OCI-LY1 (cell line): Measurements from ENCODE around the gene ZNF624.
"Not testable (repeated sequence)": the region's sequence is repeated elsewhere in the genome, so short reads cannot be mapped to it uniquely, and the experiment has no call there.

Experiments used
- H2AFZ ChIP-seq: fragments of 200-600 bp; sonication (generic), shearing (Covaris generic); 2 replicates; pipeline ENCODE4 v1.6.0; 2014; ENCODE audit warnings: antibody characterized with exemption, mild to moderate bottlenecking, low read length
- H3F3A ChIP-seq: fragments of 200-600 bp; sonication (generic), shearing (Covaris generic); 2 replicates; pipeline ENCODE4 v1.6.0; 2014; ENCODE audit warnings: mild to moderate bottlenecking, antibody characterized with exemption, low read length, moderate library complexity; ENCODE audit not compliant: insufficient read depth
- H3K27ac ChIP-seq: fragments of 200-600 bp; sonication (generic); 2 replicates; pipeline ENCODE4 v1.5.1; 2014; ENCODE audit warnings: low read length, mixed run types, mild to moderate bottlenecking, low read depth; ENCODE audit not compliant: poor library complexity, severe bottlenecking
- H3K27me3 ChIP-seq: fragments of 200-600 bp; sonication (generic); 2 replicates; pipeline ENCODE4 v1.6.0; 2014; ENCODE audit warnings: antibody characterized with exemption, mild to moderate bottlenecking, low read length, moderate library complexity; ENCODE audit not compliant: insufficient read depth
- H3K36me3 ChIP-seq: fragments of 200-600 bp; sonication (generic); 2 replicates; pipeline ENCODE4 v1.6.1; 2014; ENCODE audit warnings: mild to moderate bottlenecking, antibody characterized with exemption, low read length, moderate library complexity, mixed read lengths; ENCODE audit not compliant: insufficient read depth
- H3K4me1 ChIP-seq: fragments of 200-600 bp; sonication (generic); 2 replicates; pipeline ENCODE4 v1.5.1; 2014; ENCODE audit warnings: mild to moderate bottlenecking, low read length, moderate library complexity; ENCODE audit not compliant: insufficient read depth, severe bottlenecking
- H3K4me2 ChIP-seq: fragments of 200-600 bp; sonication (generic), shearing (Covaris generic); 2 replicates; pipeline ENCODE4 v1.6.1; 2014; ENCODE audit warnings: low read length
- H3K4me3 ChIP-seq: fragments of 200-600 bp; sonication (generic); 2 replicates; pipeline ENCODE4 v1.5.1; 2014; ENCODE audit warnings: low read length, low read depth, mild to moderate bottlenecking, mixed read lengths; ENCODE audit not compliant: poor library complexity, severe bottlenecking
- H3K79me2 ChIP-seq: fragments of 200-600 bp; shearing (Covaris generic); 2 replicates; pipeline ENCODE4 v1.6.1; 2016; ENCODE audit warnings: mixed run types, low read length, mixed read lengths; ENCODE audit not compliant: insufficient read depth
- H3K9ac ChIP-seq: fragments of 200-600 bp; sonication (generic), shearing (Covaris generic); 2 replicates; pipeline ENCODE4 v1.6.1; 2014; ENCODE audit warnings: mild to moderate bottlenecking, low read length, mixed read lengths
- H3K9me2 ChIP-seq: fragments of 200-600 bp; sonication (generic), shearing (Covaris generic); 2 replicates; pipeline ENCODE4 v1.6.1; 2014; ENCODE audit warnings: low read depth, mild to moderate bottlenecking, low read length, mixed read lengths
- H3K9me3 ChIP-seq: fragments of 200-600 bp; shearing (Covaris generic); 2 replicates; pipeline ENCODE4 v1.6.1; 2014; ENCODE audit warnings: low read length, mixed read lengths
- H4K20me1 ChIP-seq: fragments of 200-600 bp; sonication (generic), shearing (Covaris generic); 2 replicates; pipeline ENCODE4 v1.6.0; 2016; ENCODE audit warnings: mild to moderate bottlenecking, low read length; ENCODE audit not compliant: insufficient read depth
- EZH2 ChIP-seq: fragments of 200-600 bp; sonication (generic), shearing (Covaris generic); IDR thresholded peaks from 2 replicates; pipeline ENCODE4 v1.8.0; 2017; ENCODE audit warnings: borderline replicate concordance, mixed run types, mild to moderate bottlenecking, antibody characterized with exemption, low read length, moderate library complexity, mixed read lengths
- TF ChIP-seq, protein P1 (sequence below): fragments of 200-600 bp; sonication (generic), shearing (Covaris generic); IDR thresholded peaks from 2 replicates; pipeline ENCODE4 v1.5.1; 2017; ENCODE audit warnings: mild to moderate bottlenecking, antibody characterized with exemption, low read length, moderate library complexity, mixed read lengths

Gene ZNF624

DNA sequence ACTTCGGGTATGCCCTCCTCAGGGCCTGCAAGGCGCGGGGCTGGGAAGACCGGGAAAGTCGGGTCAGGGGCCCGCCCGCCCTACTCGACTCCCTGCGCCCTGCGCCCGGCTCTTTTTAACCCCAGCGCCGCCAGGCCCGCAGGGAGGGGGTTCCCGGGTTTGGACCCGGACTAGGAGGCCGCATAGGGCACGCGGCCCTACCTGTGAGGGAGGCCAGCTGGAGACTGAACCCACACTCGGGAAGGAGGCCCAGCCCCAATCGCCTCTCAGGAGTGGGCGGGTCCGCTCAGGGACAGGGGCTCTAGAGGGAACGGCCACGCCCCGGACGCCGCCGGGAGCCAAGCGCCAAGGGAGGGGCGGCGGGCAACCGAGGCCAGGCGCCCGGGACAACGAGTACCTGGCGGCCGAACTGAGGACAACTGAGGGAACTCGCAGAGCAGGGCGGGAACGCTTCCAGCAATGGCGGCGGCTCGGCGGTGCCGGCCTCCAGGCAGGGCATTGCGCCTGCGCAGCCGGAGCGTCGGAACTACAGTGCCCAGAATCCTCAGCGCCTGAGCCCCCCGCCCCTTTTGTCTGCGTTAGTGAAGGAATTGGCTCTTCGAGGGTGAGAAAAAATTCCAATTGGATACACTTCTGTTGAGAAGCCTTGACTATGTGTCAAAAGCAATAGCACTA lies at the start of gene ZNF624:
TSS of gene ZNF624 (minus strand) at position 484 of the 675 bp plus-strand sequence.
- TF ChIP-seq EZH2: no peak
- TF ChIP-seq, protein P1, sequence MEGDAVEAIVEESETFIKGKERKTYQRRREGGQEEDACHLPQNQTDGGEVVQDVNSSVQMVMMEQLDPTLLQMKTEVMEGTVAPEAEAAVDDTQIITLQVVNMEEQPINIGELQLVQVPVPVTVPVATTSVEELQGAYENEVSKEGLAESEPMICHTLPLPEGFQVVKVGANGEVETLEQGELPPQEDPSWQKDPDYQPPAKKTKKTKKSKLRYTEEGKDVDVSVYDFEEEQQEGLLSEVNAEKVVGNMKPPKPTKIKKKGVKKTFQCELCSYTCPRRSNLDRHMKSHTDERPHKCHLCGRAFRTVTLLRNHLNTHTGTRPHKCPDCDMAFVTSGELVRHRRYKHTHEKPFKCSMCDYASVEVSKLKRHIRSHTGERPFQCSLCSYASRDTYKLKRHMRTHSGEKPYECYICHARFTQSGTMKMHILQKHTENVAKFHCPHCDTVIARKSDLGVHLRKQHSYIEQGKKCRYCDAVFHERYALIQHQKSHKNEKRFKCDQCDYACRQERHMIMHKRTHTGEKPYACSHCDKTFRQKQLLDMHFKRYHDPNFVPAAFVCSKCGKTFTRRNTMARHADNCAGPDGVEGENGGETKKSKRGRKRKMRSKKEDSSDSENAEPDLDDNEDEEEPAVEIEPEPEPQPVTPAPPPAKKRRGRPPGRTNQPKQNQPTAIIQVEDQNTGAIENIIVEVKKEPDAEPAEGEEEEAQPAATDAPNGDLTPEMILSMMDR: no peak
- Histone ChIP-seq H3F3A (no peaks in the 10 kb centered on the region), H3K36me3 (no peaks in the 10 kb centered on the region), H3K9me3 (peaks cover 2% of the 10 kb centered on the region; the same call in 1 of the 2 replicates), H3K27me3 (no peaks in the 10 kb centered on the region), H4K20me1 (no peaks in the 10 kb centered on the region), H3K9ac (peak within 1 kb of the TSS; percentile 77), H3K9me2 (no peaks in the 10 kb centered on the region), H3K4me2 (peak within 1 kb of the TSS; percentile 78), H2AFZ (no peak within 1 kb of the TSS), H3K27ac (no peak within 1 kb of the TSS), H3K4me1 (peaks cover 5% of the 10 kb centered on the region), H3K4me3 (peak within 1 kb of the TSS; percentile 76), H3K79me2 (no peaks in the 10 kb centered on the region)

DNA sequence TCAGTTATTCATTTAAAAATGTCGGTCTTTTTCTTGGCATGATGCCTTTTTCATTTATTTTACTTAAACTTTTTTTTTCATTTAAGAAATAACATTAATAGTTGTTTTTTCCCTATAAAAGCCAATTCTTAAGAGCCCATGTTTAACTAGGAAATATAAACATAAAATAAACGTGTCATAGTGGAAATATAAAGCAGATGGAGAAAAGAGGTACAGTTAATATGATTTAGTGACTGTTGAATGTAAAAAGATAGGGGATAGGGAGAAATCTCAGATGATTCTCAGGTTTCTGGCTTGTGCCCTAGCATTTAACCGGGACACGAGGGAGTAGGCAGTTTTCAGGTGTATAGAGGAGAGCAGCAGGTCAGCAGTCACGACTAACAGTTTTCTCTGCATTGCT lies 44.0 kb upstream of the ZNF624 start:
- not testable (repeated sequence) for H4K20me1 ChIP-seq, H3K9ac ChIP-seq, H3K27me3 ChIP-seq, H3K9me3 ChIP-seq, H3F3A ChIP-seq, H3K4me3 ChIP-seq, H3K79me2 ChIP-seq, H3K27ac ChIP-seq, H2AFZ ChIP-seq, H3K4me2 ChIP-seq, H3K9me2 ChIP-seq, H3K36me3 ChIP-seq, H3K4me1 ChIP-seq

GRCh38 chr17:16690447-16690846 lies 36.8 kb upstream of the ZNF624 start:
- H3K4me2 ChIP-seq, H3F3A ChIP-seq, H3K27me3 ChIP-seq, H3K36me3 ChIP-seq, H4K20me1 ChIP-seq, H3K4me3 ChIP-seq, H3K4me1 ChIP-seq, H3K27ac ChIP-seq, H3K9ac ChIP-seq, H3K9me2 ChIP-seq, H2AFZ ChIP-seq, H3K79me2 ChIP-seq, H3K9me3 ChIP-seq: not testable (repeated sequence)

- H3K4me3 ChIP-seq, H3K36me3 ChIP-seq, H4K20me1 ChIP-seq, H3K27me3 ChIP-seq, H3K4me2 ChIP-seq, H3F3A ChIP-seq, H2AFZ ChIP-seq, H3K27ac ChIP-seq, H3K4me1 ChIP-seq, H3K79me2 ChIP-seq, H3K9ac ChIP-seq, H3K9me3 ChIP-seq, H3K9me2 ChIP-seq: not testable (repeated sequence)
- TF ChIP-seq, protein P1: peak; percentile 71
Observed at GRCh38 chr17:16689731-16690281, 36.2 kb upstream of the ZNF624 start, which contains the start of gene CCDC144A. CCDC144A (plus strand) TSS chr17:16690241; CDS start chr17:16690401, 160 bp downstream.

- H2AFZ ChIP-seq, H3K4me1 ChIP-seq, H3K27ac ChIP-seq, H3K36me3 ChIP-seq, H3K9me3 ChIP-seq, H3K27me3 ChIP-seq, H4K20me1 ChIP-seq, H3K9me2 ChIP-seq, H3K4me3 ChIP-seq, H3F3A ChIP-seq, H3K79me2 ChIP-seq, H3K9ac ChIP-seq, H3K4me2 ChIP-seq: not testable (repeated sequence)
Observed at GRCh38 chr17:16687151-16687550, 33.5 kb upstream of the ZNF624 start.

- H4K20me1 ChIP-seq, H3K9me2 ChIP-seq, H3K36me3 ChIP-seq, H3K4me2 ChIP-seq, H3K9ac ChIP-seq, H3K9me3 ChIP-seq, H3K27me3 ChIP-seq, H3K27ac ChIP-seq, H3F3A ChIP-seq, H3K79me2 ChIP-seq, H3K4me3 ChIP-seq, H3K4me1 ChIP-seq, H2AFZ ChIP-seq: not testable (repeated sequence)
Observed at GRCh38 chr17:16686019-16686418, 32.4 kb upstream of the ZNF624 start.
